H9 (cell line): ENCODE measurements around the gene FHIT. TPM values are rescaled to one million over a fixed set of nuclear protein-coding genes. Genes with fewer than 3 reads are reported as not detected.

Experiments
- DNase-seq: peaks from one replicate; pipeline ENCODE4 v3.0.0-alpha.2; 2017
- H2AFZ ChIP-seq: one replicate; pipeline ENCODE4 v1.6.1; 2013; ENCODE audit warnings: mild to moderate bottlenecking, low read length, control low read depth, moderate library complexity
- H2AK5ac ChIP-seq: 2 replicates; pipeline ENCODE4 v1.6.1; 2013; ENCODE audit warnings: low read length, control low read depth, mixed read lengths; ENCODE audit not compliant: insufficient read length
- H2BK120ac ChIP-seq: one replicate; pipeline ENCODE4 v1.6.1; 2013; ENCODE audit warnings: low read depth, mild to moderate bottlenecking, low read length, control low read depth, inconsistent platforms; ENCODE audit not compliant: poor library complexity, severe bottlenecking
- H2BK12ac ChIP-seq: 2 replicates; pipeline ENCODE4 v1.6.1; 2013; ENCODE audit warnings: low read length, control low read depth, mixed read lengths, low read depth; ENCODE audit not compliant: insufficient read length
- H2BK15ac ChIP-seq: 2 replicates; pipeline ENCODE4 v1.6.1; 2013; ENCODE audit warnings: low read depth, low read length, control low read depth
- H2BK20ac ChIP-seq: one replicate; pipeline ENCODE4 v1.6.1; 2013; ENCODE audit warnings: low read depth, mild to moderate bottlenecking, low read length, control low read depth, inconsistent platforms; ENCODE audit not compliant: poor library complexity, severe bottlenecking
- H2BK5ac ChIP-seq: 2 replicates; pipeline ENCODE4 v1.6.1; 2013; ENCODE audit warnings: low read length, control low read depth, mixed read lengths; ENCODE audit not compliant: insufficient read length
- H3K14ac ChIP-seq: 2 replicates; pipeline ENCODE4 v1.6.1; 2013; ENCODE audit warnings: low read length, control low read depth; ENCODE audit not compliant: insufficient read depth
- H3K18ac ChIP-seq: 2 replicates; pipeline ENCODE4 v1.6.1; 2013; ENCODE audit warnings: low read depth, mild to moderate bottlenecking, mixed read lengths, low read length, control low read depth; ENCODE audit not compliant: insufficient read length
- H3K23ac ChIP-seq: 2 replicates; pipeline ENCODE4 v1.6.1; 2013; ENCODE audit warnings: low read length, control low read depth, mixed read lengths, low read depth; ENCODE audit not compliant: insufficient read length
- H3K23me2 ChIP-seq: 2 replicates; pipeline ENCODE4 v1.6.1; 2013; ENCODE audit warnings: low read depth, mild to moderate bottlenecking, mixed read lengths, low read length, control low read depth; ENCODE audit not compliant: insufficient read length, poor library complexity, severe bottlenecking
- H3K27ac ChIP-seq: 2 replicates; pipeline ENCODE4 v1.5.1; 2013; ENCODE audit warnings: low read length, control low read depth, mixed read lengths, low read depth; ENCODE audit not compliant: insufficient read length
- H3K27me3 ChIP-seq: 2 replicates; pipeline ENCODE4 v1.6.1; 2013; ENCODE audit warnings: low read length, control low read depth, inconsistent platforms; ENCODE audit not compliant: insufficient read depth
- H3K4ac ChIP-seq: 2 replicates; pipeline ENCODE4 v1.6.1; 2013; ENCODE audit warnings: low read depth, mild to moderate bottlenecking, control low read depth, inconsistent platforms, low read length, moderate library complexity
- H3K4me1 ChIP-seq: 2 replicates; pipeline ENCODE4 v1.6.1; 2013; ENCODE audit warnings: low read length, control low read depth, inconsistent platforms; ENCODE audit not compliant: insufficient read depth
- H3K4me2 ChIP-seq: 2 replicates; pipeline ENCODE4 v1.6.1; 2013; ENCODE audit warnings: low read length, control low read depth, mixed read lengths; ENCODE audit not compliant: insufficient read length, insufficient read depth
- H3K56ac ChIP-seq: 2 replicates; pipeline ENCODE4 v1.6.1; 2013; ENCODE audit warnings: low read depth, mild to moderate bottlenecking, mixed read lengths, low read length, control low read depth; ENCODE audit not compliant: insufficient read length
- H3K79me1 ChIP-seq: 2 replicates; pipeline ENCODE4 v1.6.1; 2013; ENCODE audit warnings: low read depth, mild to moderate bottlenecking, moderate library complexity, low read length, control low read depth, inconsistent platforms; ENCODE audit not compliant: insufficient read depth, poor library complexity, severe bottlenecking
- H3K79me2 ChIP-seq: 2 replicates; pipeline ENCODE4 v1.6.1; 2013; ENCODE audit warnings: low read length, control low read depth, inconsistent platforms; ENCODE audit not compliant: insufficient read depth
- H3K9ac ChIP-seq: 2 replicates; pipeline ENCODE4 v1.6.1; 2013; ENCODE audit warnings: low read length, control low read depth, mixed read lengths; ENCODE audit not compliant: insufficient read length; ENCODE audit errors: extremely low read depth
- H3K9me3 ChIP-seq: one replicate; pipeline ENCODE4 v1.6.1; 2013; ENCODE audit warnings: low read depth, low read length, inconsistent platforms; ENCODE audit not compliant: control insufficient read depth
- H3T11ph ChIP-seq: one replicate; pipeline ENCODE4 v1.6.1; 2013; ENCODE audit warnings: mild to moderate bottlenecking, low read length, control low read depth, inconsistent platforms
- H4K20me1 ChIP-seq: one replicate; pipeline ENCODE4 v1.6.1; 2013; ENCODE audit not compliant: control insufficient read depth, insufficient read length, insufficient read depth
- H4K5ac ChIP-seq: 2 replicates; pipeline ENCODE4 v1.6.1; 2013; ENCODE audit warnings: low read depth, mild to moderate bottlenecking, mixed read lengths, low read length, control low read depth; ENCODE audit not compliant: insufficient read length
- H4K8ac ChIP-seq: replicated peaks from 2 replicates; pipeline ENCODE4 v1.6.1; 2013; ENCODE audit warnings: low read length, control low read depth, mixed read lengths, low read depth; ENCODE audit not compliant: insufficient read length
- H4K91ac ChIP-seq: 2 replicates; pipeline ENCODE4 v1.6.1; 2013; ENCODE audit warnings: low read depth, mild to moderate bottlenecking, moderate library complexity, mixed read lengths, low read length, control low read depth; ENCODE audit not compliant: insufficient read length
- H3K27ac Mint-ChIP-seq, 3 experiments: 2 replicates in 2 of 3; 3 replicates in 1 of 3; pipeline ENCODE4 v1.8.0; 2020 to 2021; ENCODE audit warnings: mixed read lengths in 3 of 3, mild to moderate bottlenecking in 1 of 3, moderate library complexity in 1 of 3
- H3K27me3 Mint-ChIP-seq: 2 replicates; pipeline ENCODE4 v1.8.0; 2021; ENCODE audit warnings: low read depth, mild to moderate bottlenecking, moderate library complexity, mixed read lengths
- H3K36me3 Mint-ChIP-seq, 3 experiments: 2 replicates in 2 of 3; 3 replicates in 1 of 3; pipeline ENCODE4 v1.8.0; 2020 to 2021; ENCODE audit warnings: low read depth in 3 of 3, mixed read lengths in 3 of 3; ENCODE audit not compliant: insufficient read depth in 1 of 3
- H3K4me1 Mint-ChIP-seq, 2 experiments: 2 replicates each; pipeline ENCODE4 v1.8.0; 2020; ENCODE audit warnings: mixed read lengths in 2 of 2
- H3K4me3 Mint-ChIP-seq, 2 experiments: 2 replicates in 1 of 2; 3 replicates in 1 of 2; pipeline ENCODE4 v1.8.0; 2020 to 2021; ENCODE audit warnings: mild to moderate bottlenecking in 2 of 2, mixed read lengths in 2 of 2, moderate library complexity in 1 of 2
- H3K9me3 Mint-ChIP-seq, 2 experiments: 2 replicates in 1 of 2; 3 replicates in 1 of 2; pipeline ENCODE4 v1.8.0; 2020; ENCODE audit warnings: mild to moderate bottlenecking in 2 of 2, mixed read lengths in 2 of 2, moderate library complexity in 1 of 2
- CTCF ChIP-seq: fragments of 200-600 bp; sonication (generic); conservative IDR thresholded peaks from 3 replicates; pipeline ENCODE4 v1.8.0; 2021; ENCODE audit warnings: antibody characterized with exemption, mild to moderate bottlenecking
- WGBS: extraction: QIAGEN DNeasy Blood & Tissue Kit; methylation state at CpG from one replicate; pipeline ENCODE4 v1.1.7; 2013; ENCODE audit warnings: missing lambda C conversion rate, low lambda C conversion rate, mixed read lengths; ENCODE audit not compliant: insufficient read length; ENCODE audit errors: extremely low coverage; 5-methylcytosine and 5-hydroxymethylcytosine counted together
- total RNA-seq: library from RNA; stranded (reverse); gene quantifications from 2 replicates; pipeline ENCODE4 v1.2.1, GENCODE V29; 2021

The FHIT gene
- total RNA-seq, 1 experiment from 2014 or later, result 3.0 TPM

DNA sequence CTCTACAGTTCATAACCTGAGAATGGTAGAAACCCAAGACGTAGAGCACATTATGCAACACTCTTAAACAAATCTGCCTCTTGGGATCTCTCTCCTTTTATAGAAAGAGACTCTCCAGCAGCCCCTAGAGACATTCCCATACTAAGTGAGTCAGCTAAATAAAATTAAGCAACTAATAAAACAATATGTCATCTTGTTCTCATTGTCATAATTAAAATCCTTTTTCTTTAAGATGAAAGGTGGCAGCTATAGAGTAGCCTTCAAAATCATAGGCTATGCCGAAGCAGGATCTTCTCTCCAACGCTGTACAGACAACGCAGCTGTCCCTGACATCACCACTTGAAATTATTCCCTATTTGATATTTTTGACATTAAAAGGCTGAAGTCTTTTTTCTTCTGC, 790.0 kb downstream of the FHIT start:
- Histone ChIP-seq H2BK120ac (no peak overlapping the region), H3K79me1 (no peaks in the 10 kb centered on the region), H3K23me2 (no peaks in the 10 kb centered on the region), H3T11ph (no peak overlapping the region), H3K27me3 (no peaks in the 10 kb centered on the region), H4K20me1 (no peaks in the 10 kb centered on the region), H3K18ac (no peak overlapping the region), H2BK15ac (no peak overlapping the region), H2BK20ac (no peak overlapping the region), H3K4me1 (no peaks in the 10 kb centered on the region), H3K14ac (no peak overlapping the region), H2BK12ac (no peak overlapping the region), H3K4ac (no peak overlapping the region), H3K9ac (no peak overlapping the region), H3K23ac (no peak overlapping the region), H2BK5ac (no peak overlapping the region), H3K4me2 (no peak overlapping the region), H3K27ac (no peak overlapping the region), H3K9me3 (no peaks in the 10 kb centered on the region), H4K91ac (no peak overlapping the region), H3K79me2 (no peaks in the 10 kb centered on the region), H4K5ac (no peak overlapping the region), H2AK5ac (no peak overlapping the region), H3K56ac (no peak overlapping the region), H2AFZ (no peak overlapping the region), H4K8ac (no peak overlapping the region)
- Mint-ChIP-seq H3K4me3 (no peak overlapping the region), H3K4me1 (no peaks in the 10 kb centered on the region), H3K27me3 (peaks cover 2% of the 10 kb centered on the region; the same call in 1 of the 2 replicates), H3K9me3 (peaks cover 0 to 4% of the 10 kb centered on the region in 2 experiments; a peak in 1 of 5 replicates), H3K27ac (no peak overlapping the region), H3K36me3 (peaks cover 0 to 6% (median 2%) of the 10 kb centered on the region in 3 experiments; a peak in 3 of 7 replicates)
- WGBS, result no CpG with 5 or more reads among the region's 4 CpGs
- TF ChIP-seq CTCF, result no peak
- no peak for DNase-seq
